Measurements from ENCODE around the gene RIMS4.

Gene RIMS4

GRCh38 chr20:44810391-44811149 lies at the start of gene RIMS4:
RIMS4 (minus strand) TSS chr20:44810546; CDS start chr20:44810271, 275 bp downstream.
- no peak for DNase-seq (ENCODE audit: low read depth in 2 of 2)

GRCh38 chr20:44858606-44859360 lies 48.4 kb upstream of the RIMS4 start:
- no peak for DNase-seq (ENCODE audit: low read depth in 2 of 2)

- no peak for DNase-seq (ENCODE audit: low read depth in 2 of 2)
Observed at GRCh38 chr20:44856856-44857448, 46.6 kb upstream of the RIMS4 start.

GRCh38 chr20:44856442-44856841 lies 46.1 kb upstream of the RIMS4 start:
- DNase-seq (ENCODE audit: low read depth in 2 of 2) = no peak

GRCh38 chr20:44851545-44851944 lies 41.2 kb upstream of the RIMS4 start:
- no peak for DNase-seq (ENCODE audit: low read depth in 2 of 2)

- DNase-seq (ENCODE audit: low read depth in 2 of 2) = no peak
Observed at GRCh38 chr20:44850837-44851236, 40.5 kb upstream of the RIMS4 start.

GRCh38 chr20:44850272-44850671 lies 39.9 kb upstream of the RIMS4 start:
- DNase-seq (ENCODE audit: low read depth in 2 of 2) = no peak

- no peak for DNase-seq (ENCODE audit: low read depth in 2 of 2)
Observed at GRCh38 chr20:44849703-44850102, 39.4 kb upstream of the RIMS4 start.

- no peak for DNase-seq (ENCODE audit: low read depth in 2 of 2)
Observed at GRCh38 chr20:44848254-44849015, 38.1 kb upstream of the RIMS4 start.

- no peak for DNase-seq (ENCODE audit: low read depth in 2 of 2)
Observed at GRCh38 chr20:44843876-44844275, 33.5 kb upstream of the RIMS4 start.

GRCh38 chr20:44841955-44842354 lies 31.6 kb upstream of the RIMS4 start:
- DNase-seq (ENCODE audit: low read depth in 2 of 2) = no peak

- no peak for DNase-seq (ENCODE audit: low read depth in 2 of 2)
Observed at GRCh38 chr20:44840826-44841225, 30.5 kb upstream of the RIMS4 start.

- DNase-seq (ENCODE audit: low read depth in 2 of 2) = no peak
Observed at GRCh38 chr20:44839481-44839880, 29.1 kb upstream of the RIMS4 start.

- no peak for DNase-seq (ENCODE audit: low read depth in 2 of 2)
Observed at GRCh38 chr20:44838521-44838920, 28.2 kb upstream of the RIMS4 start.

- no peak for DNase-seq (ENCODE audit: low read depth in 2 of 2)
Observed at GRCh38 chr20:44837946-44838345, 27.6 kb upstream of the RIMS4 start.

GRCh38 chr20:44836601-44837120 lies 26.3 kb upstream of the RIMS4 start:
- DNase-seq (ENCODE audit: low read depth in 2 of 2) = no peak

GRCh38 chr20:44835661-44836221 lies 25.4 kb upstream of the RIMS4 start:
- no peak for DNase-seq (ENCODE audit: low read depth in 2 of 2)

- DNase-seq (ENCODE audit: low read depth in 2 of 2) = no peak
Observed at GRCh38 chr20:44835116-44835515, 24.8 kb upstream of the RIMS4 start.

GRCh38 chr20:44834693-44835092 lies 24.3 kb upstream of the RIMS4 start:
- DNase-seq (ENCODE audit: low read depth in 2 of 2) = no peak

- DNase-seq (ENCODE audit: low read depth in 2 of 2) = no peak
Observed at GRCh38 chr20:44833437-44833836, 23.1 kb upstream of the RIMS4 start.

GRCh38 chr20:44832724-44833123 lies 22.4 kb upstream of the RIMS4 start:
- no peak for DNase-seq (ENCODE audit: low read depth in 2 of 2)

Data from activated CD8-positive, alpha-beta memory T cell treated with anti-CD3 and anti-CD28 coated beads for 4 hours (primary cell).